ENCODE data around the gene FGF18. TPM values are rescaled to one million over a fixed set of nuclear protein-coding genes. Genes with fewer than 3 reads are reported as not detected.

FGF18 gene
- total and polyA plus RNA-seq, 4 donors = 2.3 to 5.2 (median 3.5) TPM

DNA sequence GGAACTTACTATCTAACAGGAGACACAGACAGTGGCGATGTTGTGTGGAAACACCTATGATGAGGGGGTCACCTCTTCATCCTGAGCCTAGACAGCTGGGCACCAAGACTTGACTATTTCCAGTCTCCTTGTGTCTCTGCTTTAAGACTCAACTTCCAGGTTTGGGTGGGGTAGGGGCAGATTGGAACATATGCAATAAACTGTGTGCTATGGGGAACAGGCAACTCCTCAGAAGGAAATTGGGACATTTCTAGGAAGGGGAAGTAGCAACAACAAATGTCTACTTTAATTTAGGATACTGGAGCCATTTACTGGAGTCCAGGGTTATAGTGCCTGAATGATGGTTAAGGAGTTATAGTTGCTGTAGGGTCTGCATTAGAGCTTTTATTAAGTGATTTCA is 57.3 kb downstream of the FGF18 start:
- no peak for DNase-seq (ENCODE audit: low read depth in 4 of 6, low spot score in 6 of 6)
- Histone ChIP-seq H3K27ac (ENCODE audit: low read depth, low read length) (no peak overlapping the region), H3K9me3 (ENCODE audit: control insufficient read depth, insufficient read depth, low read length) (peaks cover 4% of the 10 kb centered on the region), H3K36me3 (ENCODE audit: control insufficient read depth, insufficient read depth, low read length) (no peaks in the 10 kb centered on the region), H3K4me1 (ENCODE audit: control insufficient read depth, insufficient read depth, low read length) (peaks cover 12% of the 10 kb centered on the region), H3K4me3 (ENCODE audit: low read depth, low read length) (no peak overlapping the region), H3K27me3 (ENCODE audit: control insufficient read depth, insufficient read depth, low read length) (no peaks in the 10 kb centered on the region)
- 100% methylated on average over 1 of the region's 1 CpG for WGBS (ENCODE audit: insufficient coverage)

DNA sequence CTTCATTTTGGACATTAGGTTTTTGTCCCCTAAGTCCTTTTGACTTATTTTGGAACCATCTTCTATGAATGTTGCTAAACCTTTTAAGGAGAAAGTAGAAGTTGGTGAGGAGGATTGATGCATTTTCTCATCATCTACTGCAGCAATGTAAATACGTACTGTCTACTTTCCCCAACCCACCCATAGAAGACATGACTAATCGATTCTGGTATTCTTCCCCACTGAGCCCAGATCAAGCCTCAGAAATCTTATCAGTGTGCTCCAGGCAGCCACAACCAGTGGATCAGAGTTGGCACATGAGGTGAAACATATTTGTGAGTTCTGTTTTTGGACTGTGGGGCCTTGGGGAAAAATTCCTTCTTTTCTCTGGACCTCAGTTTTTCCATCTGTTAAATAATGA is 57.7 kb downstream of the FGF18 start:
- no peak overlapping the region for H3K4me3 ChIP-seq (ENCODE audit: low read depth, low read length)
- H3K9me3 ChIP-seq (ENCODE audit: control insufficient read depth, insufficient read depth, low read length) = peaks cover 4% of the 10 kb centered on the region
- no peaks in the 10 kb centered on the region for H3K27me3 ChIP-seq (ENCODE audit: control insufficient read depth, insufficient read depth, low read length)
- no peak for DNase-seq (ENCODE audit: low read depth in 4 of 6, low spot score in 6 of 6)
- H3K4me1 ChIP-seq (ENCODE audit: control insufficient read depth, insufficient read depth, low read length) = peaks cover 12% of the 10 kb centered on the region
- no peak overlapping the region for H3K27ac ChIP-seq (ENCODE audit: low read depth, low read length)
- H3K36me3 ChIP-seq (ENCODE audit: control insufficient read depth, insufficient read depth, low read length) = no peaks in the 10 kb centered on the region
- WGBS (ENCODE audit: insufficient coverage) = no CpG with 5 or more reads among the region's 2 CpGs

DNA sequence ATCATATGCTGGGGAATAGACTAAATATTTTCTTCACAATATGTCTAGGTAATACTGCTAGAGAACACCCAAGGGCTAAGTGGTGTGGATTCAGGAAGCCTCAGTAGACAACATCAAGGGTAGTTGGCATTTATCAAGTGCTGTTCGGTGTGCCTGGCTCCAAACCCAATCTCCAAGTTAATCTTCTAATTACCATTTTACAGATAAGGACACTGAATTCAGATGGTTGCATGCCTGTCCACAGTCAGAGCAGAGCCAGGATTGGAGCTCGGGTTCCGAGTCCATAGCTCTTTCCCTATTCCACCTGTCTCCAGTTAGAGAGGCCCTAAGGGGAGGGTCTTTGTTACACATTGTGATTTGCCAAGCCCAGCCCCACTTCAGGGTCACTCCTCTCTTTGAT is 58.2 kb downstream of the FGF18 start:
- no peaks in the 10 kb centered on the region for H3K36me3 ChIP-seq (ENCODE audit: control insufficient read depth, insufficient read depth, low read length)
- no peak overlapping the region for H3K4me3 ChIP-seq (ENCODE audit: low read depth, low read length)
- H3K4me1 ChIP-seq (ENCODE audit: control insufficient read depth, insufficient read depth, low read length) = peaks cover 12% of the 10 kb centered on the region
- WGBS (ENCODE audit: insufficient coverage) = no CpG with 5 or more reads among the region's 3 CpGs
- no peak overlapping the region for H3K27ac ChIP-seq (ENCODE audit: low read depth, low read length)
- no peaks in the 10 kb centered on the region for H3K27me3 ChIP-seq (ENCODE audit: control insufficient read depth, insufficient read depth, low read length)
- DNase-seq (ENCODE audit: low read depth in 4 of 6, low spot score in 6 of 6) = no peak
- peaks cover 3% of the 10 kb centered on the region for H3K9me3 ChIP-seq (ENCODE audit: control insufficient read depth, insufficient read depth, low read length)

DNA sequence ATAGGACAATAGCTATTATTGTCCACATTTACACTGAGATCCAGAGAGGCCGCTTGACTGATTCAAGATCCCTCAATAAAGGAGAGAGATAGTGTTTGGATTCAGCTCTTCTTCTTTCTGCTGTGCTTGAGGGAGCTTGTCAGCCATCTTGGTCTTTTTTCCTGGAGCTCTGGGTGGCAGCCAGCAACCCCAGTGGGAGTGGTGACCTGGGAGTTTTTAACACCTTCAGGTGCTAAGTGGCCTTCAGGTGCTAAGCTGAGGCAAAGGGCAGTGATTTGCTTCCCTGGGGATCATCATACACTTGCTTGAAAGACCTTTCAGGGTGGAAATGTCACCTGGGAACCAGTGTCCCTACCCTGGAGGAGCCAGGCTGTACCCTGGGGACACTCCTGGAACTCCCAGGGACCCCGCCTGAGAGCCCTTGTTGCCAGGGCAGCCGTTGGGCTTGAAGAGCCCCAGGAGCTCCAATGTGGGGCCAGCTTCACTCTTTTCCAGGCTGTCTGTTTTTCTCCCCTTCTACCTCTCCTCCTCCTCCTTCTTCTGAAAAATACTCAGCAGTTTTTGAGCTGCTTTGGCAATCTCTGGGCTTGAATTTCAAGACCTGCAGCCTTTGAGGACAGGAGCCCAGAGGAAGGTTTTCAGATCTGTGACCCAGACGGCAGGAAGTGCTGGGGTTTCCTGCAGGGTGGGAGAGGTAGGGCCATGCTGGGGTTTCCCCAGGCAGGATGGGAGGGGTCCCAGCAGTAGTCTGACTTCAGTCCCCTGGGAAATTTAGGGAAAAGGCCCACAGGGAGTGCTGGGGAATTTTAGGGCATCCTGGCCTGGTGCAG is 59.7 kb downstream of the FGF18 start:
- Histone ChIP-seq H3K27me3 (ENCODE audit: control insufficient read depth, insufficient read depth, low read length) (no peaks in the 10 kb centered on the region), H3K9me3 (ENCODE audit: control insufficient read depth, insufficient read depth, low read length) (peaks cover 2% of the 10 kb centered on the region), H3K36me3 (ENCODE audit: control insufficient read depth, insufficient read depth, low read length) (no peaks in the 10 kb centered on the region), H3K4me3 (ENCODE audit: low read depth, low read length) (no peak overlapping the region), H3K4me1 (ENCODE audit: control insufficient read depth, insufficient read depth, low read length) (peaks cover 19% of the 10 kb centered on the region), H3K27ac (ENCODE audit: low read depth, low read length) (no peak overlapping the region)
- DNase-seq (ENCODE audit: low read depth in 4 of 6, low spot score in 6 of 6) = no peak
- WGBS (ENCODE audit: insufficient coverage) = 57% methylated on average over 4 of the region's 4 CpGs

DNA sequence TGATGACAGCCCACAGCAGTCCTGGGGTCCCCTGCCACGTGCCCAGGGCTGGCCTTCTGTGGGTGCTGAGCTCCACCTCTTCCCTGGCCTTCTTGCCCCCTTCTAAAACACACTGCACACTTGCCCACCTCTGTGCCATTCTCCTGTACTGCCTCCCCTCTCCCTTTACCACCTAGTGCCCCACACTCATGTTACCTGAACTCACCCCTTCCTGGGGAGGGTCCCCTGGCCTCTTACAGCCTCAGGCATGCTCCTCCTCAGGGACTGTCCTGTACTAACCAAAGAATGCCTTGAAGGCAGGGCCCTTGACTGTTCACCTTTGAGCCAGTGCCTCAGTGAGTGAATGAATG is 60.3 kb downstream of the FGF18 start:
- H3K36me3 ChIP-seq (ENCODE audit: control insufficient read depth, insufficient read depth, low read length) = no peaks in the 10 kb centered on the region
- 85% methylated on average over 1 of the region's 1 CpG for WGBS (ENCODE audit: insufficient coverage)
- no peak for DNase-seq (ENCODE audit: low read depth in 4 of 6, low spot score in 6 of 6)
- no peak overlapping the region for H3K27ac ChIP-seq (ENCODE audit: low read depth, low read length)
- peaks cover 2% of the 10 kb centered on the region for H3K9me3 ChIP-seq (ENCODE audit: control insufficient read depth, insufficient read depth, low read length)
- H3K27me3 ChIP-seq (ENCODE audit: control insufficient read depth, insufficient read depth, low read length) = no peaks in the 10 kb centered on the region
- H3K4me3 ChIP-seq (ENCODE audit: low read depth, low read length) = no peak overlapping the region
- H3K4me1 ChIP-seq (ENCODE audit: control insufficient read depth, insufficient read depth, low read length) = peaks cover 19% of the 10 kb centered on the region

DNA sequence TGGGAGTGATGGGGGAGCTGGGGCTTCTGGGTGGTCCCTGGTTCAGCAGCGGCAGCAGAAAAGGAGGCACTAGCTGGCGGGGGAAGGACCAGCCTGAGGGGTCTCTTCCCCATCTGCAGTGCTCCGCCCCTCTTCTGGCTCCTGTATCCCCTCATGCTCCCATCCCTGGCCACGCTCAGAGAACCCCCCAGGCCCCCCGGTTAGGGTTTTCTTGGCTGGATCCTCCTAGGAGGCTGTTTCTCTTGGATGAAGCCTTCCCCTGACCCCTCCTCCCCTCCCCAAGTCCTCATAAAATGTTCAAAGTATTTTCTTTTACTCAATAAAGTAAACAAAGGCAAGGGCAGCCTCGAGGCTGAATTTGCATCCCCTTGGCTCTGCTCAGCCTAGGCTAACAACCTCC is 60.8 kb downstream of the FGF18 start:
- Histone ChIP-seq H3K27ac (ENCODE audit: low read depth, low read length) (no peak overlapping the region), H3K4me3 (ENCODE audit: low read depth, low read length) (no peak overlapping the region), H3K9me3 (ENCODE audit: control insufficient read depth, insufficient read depth, low read length) (peaks cover 2% of the 10 kb centered on the region), H3K27me3 (ENCODE audit: control insufficient read depth, insufficient read depth, low read length) (no peaks in the 10 kb centered on the region), H3K36me3 (ENCODE audit: control insufficient read depth, insufficient read depth, low read length) (no peaks in the 10 kb centered on the region), H3K4me1 (ENCODE audit: control insufficient read depth, insufficient read depth, low read length) (peaks cover 19% of the 10 kb centered on the region)
- 57% methylated on average over 6 of the region's 6 CpGs for WGBS (ENCODE audit: insufficient coverage)
- DNase-seq (ENCODE audit: low read depth in 4 of 6, low spot score in 6 of 6) = peak in 1 of 6 donors; percentile 28

DNA sequence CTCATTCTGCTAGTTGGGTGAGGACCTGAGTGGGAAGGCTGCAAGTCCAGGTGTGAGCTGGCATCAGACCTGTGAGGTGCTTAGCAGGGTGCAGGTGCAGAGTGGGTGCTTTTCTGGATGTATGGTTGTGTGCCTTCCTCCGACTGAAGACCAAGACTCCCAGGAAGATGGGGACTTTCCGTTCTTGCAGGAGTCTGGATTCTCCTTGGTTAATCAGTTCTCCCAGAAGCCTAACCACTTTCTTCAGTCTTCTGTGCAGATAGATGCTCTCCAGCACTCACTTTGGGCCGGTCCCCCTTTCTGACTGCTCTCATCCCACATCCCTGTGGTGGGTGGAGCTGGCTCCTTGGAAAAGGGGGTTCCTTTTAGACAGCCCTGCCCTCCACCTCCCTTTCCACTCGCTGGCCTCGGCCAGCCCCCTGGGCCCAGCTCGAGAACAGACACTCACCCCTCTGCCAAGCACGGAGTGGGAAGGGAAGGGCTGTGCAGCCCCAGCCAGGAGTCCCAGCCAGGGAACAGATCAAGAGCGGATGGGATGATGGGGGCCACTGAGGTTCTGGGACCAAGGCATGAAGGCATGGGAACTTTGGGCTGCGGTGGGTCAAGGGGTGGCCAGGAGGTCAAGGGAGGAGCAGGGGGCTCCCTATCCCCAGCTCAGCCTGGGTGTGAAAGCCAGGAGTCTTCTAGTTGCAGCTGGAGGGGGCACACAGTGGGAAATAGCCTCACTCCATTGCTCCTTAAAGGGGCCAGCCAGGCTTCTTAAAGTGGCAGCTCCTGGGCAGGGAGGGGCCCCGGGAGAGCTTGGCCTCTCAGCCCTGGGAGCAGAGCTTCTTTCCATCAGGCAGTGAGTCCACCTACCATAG is 62.4 kb downstream of the FGF18 start:
- no peak for DNase-seq (ENCODE audit: low read depth in 4 of 6, low spot score in 6 of 6)
- Histone ChIP-seq H3K36me3 (ENCODE audit: control insufficient read depth, insufficient read depth, low read length) (no peaks in the 10 kb centered on the region), H3K27ac (ENCODE audit: low read depth, low read length) (no peak overlapping the region), H3K4me1 (ENCODE audit: control insufficient read depth, insufficient read depth, low read length) (peaks cover 19% of the 10 kb centered on the region), H3K9me3 (ENCODE audit: control insufficient read depth, insufficient read depth, low read length) (peaks cover 2% of the 10 kb centered on the region), H3K4me3 (ENCODE audit: low read depth, low read length) (no peak overlapping the region), H3K27me3 (ENCODE audit: control insufficient read depth, insufficient read depth, low read length) (no peaks in the 10 kb centered on the region)
- WGBS (ENCODE audit: insufficient coverage) = 65% methylated on average over 8 of the region's 10 CpGs

DNA sequence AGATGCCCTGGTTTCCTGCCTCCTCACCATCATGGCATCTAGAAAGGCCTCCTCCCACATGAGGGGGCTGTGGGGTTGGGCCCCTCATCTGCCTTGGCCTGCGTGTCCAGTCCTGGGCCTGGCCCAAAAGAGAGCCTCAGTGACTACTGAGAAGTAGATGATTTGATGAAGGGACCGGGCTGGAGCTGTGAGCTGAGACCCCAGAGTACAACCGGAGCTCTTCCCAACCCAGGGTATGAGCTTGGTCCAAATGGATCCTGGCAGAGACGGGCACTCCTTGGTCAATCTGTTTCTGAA is 62.9 kb downstream of the FGF18 start:
- Histone ChIP-seq H3K9me3 (ENCODE audit: control insufficient read depth, insufficient read depth, low read length) (peaks cover 2% of the 10 kb centered on the region), H3K4me3 (ENCODE audit: low read depth, low read length) (no peak overlapping the region), H3K27me3 (ENCODE audit: control insufficient read depth, insufficient read depth, low read length) (no peaks in the 10 kb centered on the region), H3K27ac (ENCODE audit: low read depth, low read length) (no peak overlapping the region), H3K4me1 (ENCODE audit: control insufficient read depth, insufficient read depth, low read length) (peaks cover 19% of the 10 kb centered on the region), H3K36me3 (ENCODE audit: control insufficient read depth, insufficient read depth, low read length) (no peaks in the 10 kb centered on the region)
- WGBS (ENCODE audit: insufficient coverage) = 0% methylated on average over 1 of the region's 4 CpGs
- DNase-seq (ENCODE audit: low read depth in 4 of 6, low spot score in 6 of 6) = no peak

DNA sequence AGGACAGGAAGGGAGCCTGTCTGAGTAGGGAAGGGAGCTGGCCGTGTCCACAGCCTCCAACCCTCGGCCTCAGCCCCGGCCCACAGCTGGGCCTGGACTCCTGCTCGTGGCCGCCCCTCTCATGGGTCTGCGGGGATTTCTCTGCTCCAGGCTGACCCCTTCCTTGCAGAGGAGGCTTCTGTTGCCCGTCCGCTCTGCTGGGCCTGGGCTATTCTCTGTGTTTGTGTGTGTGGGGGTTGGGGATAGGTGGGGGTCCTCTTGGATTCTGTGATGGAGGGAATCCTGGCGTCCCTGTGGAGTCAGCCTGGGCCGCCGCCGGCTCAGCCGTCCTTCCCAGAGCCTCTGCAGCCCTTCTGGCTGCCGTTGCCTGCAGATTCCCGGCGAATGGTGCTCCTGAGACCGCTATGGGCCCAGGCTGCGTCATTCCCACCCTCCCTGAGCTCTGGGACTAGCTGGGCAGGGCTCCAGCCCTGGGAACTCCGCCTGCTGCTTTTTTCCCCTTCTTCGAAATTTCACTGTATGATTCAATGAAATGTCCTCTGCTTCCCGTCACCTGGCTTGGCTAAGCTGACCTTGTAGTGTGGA is 64.2 kb downstream of the FGF18 start:
- Histone ChIP-seq H3K4me1 (ENCODE audit: control insufficient read depth, insufficient read depth, low read length) (peaks cover 19% of the 10 kb centered on the region), H3K27me3 (ENCODE audit: control insufficient read depth, insufficient read depth, low read length) (no peaks in the 10 kb centered on the region), H3K36me3 (ENCODE audit: control insufficient read depth, insufficient read depth, low read length) (no peaks in the 10 kb centered on the region), H3K9me3 (ENCODE audit: control insufficient read depth, insufficient read depth, low read length) (no peaks in the 10 kb centered on the region), H3K27ac (ENCODE audit: low read depth, low read length) (peak overlapping the region; percentile 7), H3K4me3 (ENCODE audit: low read depth, low read length) (no peak overlapping the region)
- 48% methylated on average over 14 of the region's 21 CpGs for WGBS (ENCODE audit: insufficient coverage)
- DNase-seq (ENCODE audit: low read depth in 4 of 6, low spot score in 6 of 6) = peak in 2 of 6 donors; percentile 49 to 68

Measured in spinal cord (tissue), 10 donors.